ENCODE measurements around the gene LRPAP1.

LRPAP1 gene

GRCh38 chr4:3471098-3471760 is 61.0 kb downstream of the LRPAP1 start:
- DNase-seq: no peak
- intact Hi-C loops (cut with DNase I): no loop called here

DNA sequence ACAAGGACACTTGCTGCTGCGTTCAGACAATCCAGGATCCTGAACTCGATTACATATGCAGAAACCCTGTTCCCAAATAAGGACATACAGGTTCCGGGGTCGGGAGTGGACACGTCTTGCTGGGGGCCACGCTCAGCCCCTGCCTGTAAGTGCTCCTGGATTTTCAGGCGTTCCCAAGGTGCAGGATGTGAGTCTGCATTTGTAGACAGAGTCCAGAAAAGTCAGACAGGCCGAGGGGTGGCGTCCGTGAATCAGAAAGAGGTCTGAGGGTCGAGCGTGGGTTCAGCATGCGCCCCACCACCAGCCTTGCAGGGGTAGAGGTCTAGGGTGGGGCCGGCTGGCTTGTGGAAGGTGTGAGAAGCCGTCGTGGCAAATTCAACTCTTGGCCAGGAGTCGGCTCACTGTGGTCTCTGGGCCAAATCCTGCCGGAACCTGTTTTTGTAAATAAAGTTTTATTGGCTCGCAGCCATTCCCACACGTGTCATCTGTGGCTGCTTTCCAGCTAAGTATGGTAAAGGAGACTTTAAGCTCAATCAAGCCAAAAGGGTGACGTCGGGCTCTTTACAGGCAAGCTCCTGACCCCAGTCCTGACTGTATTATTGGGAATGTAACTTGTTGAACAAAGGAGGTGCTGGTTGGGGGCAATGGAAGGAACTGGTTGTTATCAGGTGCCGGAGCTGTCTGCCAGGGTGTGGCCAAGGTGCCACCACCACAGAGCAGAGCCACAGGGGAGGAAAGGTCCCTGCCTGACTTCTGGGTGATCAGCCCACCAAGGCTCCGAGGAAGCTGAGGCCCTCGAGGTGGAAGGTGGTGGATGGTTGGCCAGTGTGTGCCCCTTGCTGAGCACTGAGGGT is 61.8 kb downstream of the LRPAP1 start:
- no peak for DNase-seq
- intact Hi-C loops (cut with DNase I): no loop called here

GRCh38 chr4:3469386-3470243 is 62.6 kb downstream of the LRPAP1 start:
- DNase-seq: no peak
- intact Hi-C loops (cut with DNase I): no loop called here

DNA sequence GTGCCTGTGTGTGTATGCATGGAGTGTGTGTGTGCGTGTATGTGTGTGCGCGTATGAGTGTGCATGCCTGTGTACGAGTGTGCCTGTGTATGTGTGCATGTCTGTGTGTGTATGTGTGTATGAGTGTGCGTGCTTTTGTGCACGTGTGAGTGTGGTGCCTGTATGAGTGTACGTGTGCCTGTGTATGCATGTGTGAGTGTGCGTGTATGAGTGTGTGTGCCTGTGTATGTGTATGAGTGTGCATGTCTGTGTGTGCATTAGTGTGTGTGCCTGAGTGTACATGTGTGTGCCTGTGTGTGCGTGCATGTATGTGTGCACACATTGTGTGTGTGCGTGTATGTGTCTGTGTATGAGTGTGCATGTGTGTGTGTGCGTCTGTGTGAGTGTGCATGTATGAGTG is 63.4 kb downstream of the LRPAP1 start:
- DNase-seq: no peak
- intact Hi-C loops (cut with DNase I): no loop called here

DNA sequence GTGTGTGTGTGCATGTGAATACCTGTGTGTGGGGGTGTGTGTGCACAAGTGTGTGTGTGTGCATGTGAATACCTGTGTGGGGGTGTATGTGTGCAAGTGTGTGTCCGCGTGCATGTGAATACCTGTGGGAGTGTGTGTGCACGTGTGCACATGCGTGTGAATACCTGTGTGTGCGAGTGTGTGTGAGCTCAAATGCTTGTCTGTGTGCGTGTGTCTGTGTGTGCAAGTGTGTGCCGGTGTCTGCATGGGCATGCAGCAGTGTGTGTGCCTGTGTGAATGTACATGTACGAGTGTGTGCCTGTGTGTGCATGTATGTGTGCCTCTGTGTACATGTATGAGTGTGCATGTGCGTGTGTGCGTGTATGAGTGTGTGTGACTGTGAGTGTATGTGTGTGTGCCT is 64.1 kb downstream of the LRPAP1 start:
- intact Hi-C loops (cut with DNase I): no loop called here
- no peak for DNase-seq

DNA sequence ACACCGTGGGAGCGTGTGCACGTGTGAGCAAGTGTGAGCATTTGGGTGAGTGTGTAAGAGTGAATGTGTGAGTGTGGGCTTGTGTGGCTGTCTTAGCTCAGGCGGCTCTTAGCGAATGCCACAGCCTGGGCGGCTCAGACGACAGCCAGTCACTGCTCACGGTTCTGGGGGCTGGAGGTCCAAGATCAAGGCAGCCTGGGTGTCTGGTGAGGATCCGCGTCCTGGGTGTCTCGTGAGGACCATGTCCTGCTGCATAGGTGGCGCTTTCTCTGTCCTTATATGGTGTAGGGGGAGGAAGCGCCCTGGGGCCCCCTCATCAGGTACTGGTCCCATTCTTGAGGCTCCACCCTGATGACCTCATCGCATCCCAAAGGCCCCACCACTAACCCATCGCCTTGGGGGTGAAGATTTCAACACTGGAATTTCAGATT is 64.6 kb downstream of the LRPAP1 start:
- no peak for DNase-seq
- intact Hi-C loops (cut with DNase I): no loop called here

DNA sequence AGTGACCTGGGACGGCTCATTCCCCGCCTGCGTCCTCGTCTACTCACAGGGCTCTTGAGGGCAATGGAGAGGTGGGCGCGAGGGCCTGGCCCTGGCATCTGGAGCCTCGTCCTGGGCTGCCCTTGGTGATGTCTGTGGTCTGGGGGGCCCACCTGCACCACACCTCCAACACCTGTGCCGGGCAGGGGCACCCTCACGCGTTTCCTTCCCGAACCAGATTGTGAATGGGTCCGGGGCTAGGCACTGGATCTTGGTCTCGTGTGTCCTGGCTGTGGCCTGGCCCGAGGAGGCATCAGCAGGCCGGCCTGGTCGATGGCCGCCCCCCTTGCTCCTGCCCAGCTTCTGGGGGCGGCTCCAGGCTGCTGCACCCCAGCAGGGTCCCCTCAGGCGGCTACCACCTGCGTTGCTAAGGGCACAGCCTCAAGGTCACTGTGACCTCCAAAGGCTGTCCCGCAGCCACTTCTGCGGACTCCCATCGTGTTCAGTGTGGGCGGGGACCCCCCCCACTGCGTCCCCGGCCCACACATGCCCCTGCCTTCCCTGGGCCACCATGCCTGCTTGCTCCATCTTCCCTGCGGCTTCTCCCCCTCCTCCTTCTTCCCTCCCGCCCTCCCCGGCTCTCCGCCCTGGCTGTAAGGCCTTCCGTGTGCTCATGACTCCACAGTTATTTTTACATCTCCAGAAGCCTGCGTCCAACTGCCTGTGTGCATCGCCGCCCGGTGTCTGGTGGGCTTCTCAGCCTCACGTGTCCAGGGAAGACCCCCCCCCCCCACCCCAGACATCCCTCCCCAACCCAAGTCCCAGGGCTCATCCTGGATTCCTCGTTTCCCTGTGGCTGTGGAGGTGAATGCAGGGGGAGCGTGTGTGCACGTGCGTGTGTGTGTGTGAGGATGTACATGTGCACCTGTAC is 65.3 kb downstream of the LRPAP1 start:
- intact Hi-C loops (cut with DNase I): no loop called here
- DNase-seq: no peak

- intact Hi-C loops (cut with DNase I): no loop called here
- no peak for DNase-seq
Measured at GRCh38 chr4:3465698-3466671, 66.2 kb downstream of the LRPAP1 start.

GRCh38 chr4:3464911-3465697 is 67.1 kb downstream of the LRPAP1 start:
- intact Hi-C loops (cut with DNase I): no loop called here
- DNase-seq: no peak

DNA sequence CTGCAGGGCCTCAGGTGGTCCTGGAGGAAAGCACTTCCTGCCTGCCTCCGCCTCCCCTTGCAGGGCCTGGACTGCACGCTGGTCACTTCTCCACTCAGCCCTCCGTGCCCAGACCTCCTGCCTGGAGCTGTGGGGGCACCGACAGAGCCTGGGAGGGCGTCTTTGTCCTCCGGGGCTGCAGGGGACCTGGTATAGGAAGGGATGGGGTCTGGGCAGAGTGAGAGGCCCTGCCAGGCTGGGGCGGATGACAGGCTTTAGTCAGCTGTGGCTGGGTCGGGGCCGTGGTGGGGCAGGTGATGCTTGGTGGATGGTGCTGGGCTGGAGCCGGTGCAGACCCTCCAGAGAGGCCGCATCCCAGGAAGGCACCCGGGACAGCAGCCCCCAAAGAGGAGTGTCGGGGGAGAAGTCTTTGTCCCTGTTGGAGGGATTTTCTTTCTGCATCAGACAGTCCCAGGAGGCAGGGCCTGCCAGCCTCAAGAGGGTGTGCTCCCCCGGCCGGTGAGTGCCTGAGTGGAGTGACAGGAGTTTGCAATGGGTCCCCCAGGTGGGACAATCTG is 67.8 kb downstream of the LRPAP1 start:
- DNase-seq: no peak
- intact Hi-C loops (cut with DNase I): no loop called here

GRCh38 chr4:3463556-3464348 is 68.5 kb downstream of the LRPAP1 start:
- intact Hi-C loops (cut with DNase I): no loop called here
- DNase-seq: no peak

- intact Hi-C loops (cut with DNase I): no loop called here
- no peak for DNase-seq
Measured at GRCh38 chr4:3462790-3463415, 69.3 kb downstream of the LRPAP1 start, which contains the start of gene DOK7. DOK7 (plus strand) TSS chr4:3463306; CDS start chr4:3463376, 70 bp downstream.

DNA sequence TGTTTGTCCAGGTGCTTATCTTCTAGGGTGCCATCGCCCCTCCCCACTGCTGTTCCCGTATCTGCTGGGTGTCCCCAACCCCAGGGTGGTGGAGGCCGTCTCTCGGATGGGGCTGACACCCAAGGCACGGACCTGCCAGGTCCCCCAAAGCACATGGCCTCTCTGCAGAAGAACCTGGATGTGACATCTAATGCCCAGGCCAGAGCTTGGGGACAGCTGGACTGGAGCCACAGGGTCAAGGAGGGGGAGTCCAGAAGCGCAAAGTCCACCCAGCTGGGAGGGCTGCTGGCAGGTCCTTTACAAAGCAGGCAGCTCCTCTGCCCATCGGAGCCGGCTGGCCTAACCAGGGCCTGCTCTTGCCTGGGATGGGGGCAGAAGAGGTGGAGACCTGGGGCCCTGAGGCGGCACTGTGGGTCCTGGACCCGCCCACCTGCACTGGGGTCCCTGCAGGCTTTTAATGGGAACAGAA is 69.9 kb downstream of the LRPAP1 start:
- intact Hi-C loops (cut with DNase I): no loop called here
- no peak for DNase-seq

GRCh38 chr4:3461515-3462291 is 70.5 kb downstream of the LRPAP1 start:
- DNase-seq: no peak

More at GRCh38 chr4:3461515-3462291, 70.5 kb downstream of the LRPAP1 start:
- intact Hi-C loops (cut with DNase I): no loop called here

All from head of caudate nucleus (tissue), 42 donors.